ENCODE measurements around the gene TFCP2L1. TPM values are rescaled to one million over a fixed set of nuclear protein-coding genes. Genes with fewer than 3 reads are reported as not detected.

The TFCP2L1 gene
- total RNA-seq, 1 donor from 2014 or later: 0.14 TPM

- intact Hi-C loops (cut with micrococcal nuclease): no loop called here
- no peaks in the 10 kb centered on the region for H3K4me1 ChIP-seq
- no peak for TF ChIP-seq CTCF (IDR thresholded peaks at IDR 0.05; ENCODE audit: borderline replicate concordance)
- H3K36me3 ChIP-seq: no peaks in the 10 kb centered on the region
- no peak overlapping the region for H3K27ac ChIP-seq (replicated peaks)
- H3K9me3 ChIP-seq (replicated peaks): no peaks in the 10 kb centered on the region
- no peak for DNase-seq
- H3K27me3 ChIP-seq (ENCODE audit: low read depth): peaks cover 50% of the 10 kb centered on the region
- no peak overlapping the region for H3K4me3 ChIP-seq
Observed at GRCh38 chr2:121239471-121239870, 45.5 kb downstream of the TFCP2L1 start.

- TF ChIP-seq CTCF (IDR thresholded peaks at IDR 0.05; ENCODE audit: borderline replicate concordance): no peak
- intact Hi-C loops (cut with micrococcal nuclease): no loop called here
- peaks cover 56% of the 10 kb centered on the region for H3K27me3 ChIP-seq (ENCODE audit: low read depth)
- no peaks in the 10 kb centered on the region for H3K36me3 ChIP-seq
- H3K9me3 ChIP-seq (replicated peaks): no peaks in the 10 kb centered on the region
- no peak for DNase-seq
- H3K4me1 ChIP-seq: no peaks in the 10 kb centered on the region
- H3K4me3 ChIP-seq: no peak overlapping the region
- no peak overlapping the region for H3K27ac ChIP-seq (replicated peaks)
Observed at GRCh38 chr2:121238828-121239227, 46.2 kb downstream of the TFCP2L1 start.

- H3K36me3 ChIP-seq: no peaks in the 10 kb centered on the region
- H3K9me3 ChIP-seq (replicated peaks): no peaks in the 10 kb centered on the region
- DNase-seq: no peak
- intact Hi-C loops (cut with micrococcal nuclease): no loop called here
- H3K4me1 ChIP-seq: no peaks in the 10 kb centered on the region
- TF ChIP-seq CTCF (IDR thresholded peaks at IDR 0.05; ENCODE audit: borderline replicate concordance): no peak
- H3K27ac ChIP-seq (replicated peaks): no peak overlapping the region
- no peak overlapping the region for H3K4me3 ChIP-seq
- peaks cover 59% of the 10 kb centered on the region for H3K27me3 ChIP-seq (ENCODE audit: low read depth)
Observed at GRCh38 chr2:121237980-121238665, 46.9 kb downstream of the TFCP2L1 start.

GRCh38 chr2:121237336-121237979 lies 47.5 kb downstream of the TFCP2L1 start:
- H3K27ac ChIP-seq (replicated peaks): no peak overlapping the region
- intact Hi-C loops (cut with micrococcal nuclease): no loop called here
- no peaks in the 10 kb centered on the region for H3K4me1 ChIP-seq
- no peaks in the 10 kb centered on the region for H3K36me3 ChIP-seq
- peaks cover 64% of the 10 kb centered on the region for H3K27me3 ChIP-seq (ENCODE audit: low read depth)
- TF ChIP-seq CTCF (IDR thresholded peaks at IDR 0.05; ENCODE audit: borderline replicate concordance): no peak
- peak; percentile 20 for DNase-seq
- H3K9me3 ChIP-seq (replicated peaks): no peaks in the 10 kb centered on the region
- no peak overlapping the region for H3K4me3 ChIP-seq

- no peaks in the 10 kb centered on the region for H3K4me1 ChIP-seq
- DNase-seq: no peak
- no peaks in the 10 kb centered on the region for H3K9me3 ChIP-seq (replicated peaks)
- peaks cover 68% of the 10 kb centered on the region for H3K27me3 ChIP-seq (ENCODE audit: low read depth)
- no peak overlapping the region for H3K27ac ChIP-seq (replicated peaks)
- TF ChIP-seq CTCF (IDR thresholded peaks at IDR 0.05; ENCODE audit: borderline replicate concordance): no peak
- H3K36me3 ChIP-seq: no peaks in the 10 kb centered on the region
- no peak overlapping the region for H3K4me3 ChIP-seq
- intact Hi-C loops (cut with micrococcal nuclease): no loop called here
Observed at GRCh38 chr2:121236650-121237180, 48.3 kb downstream of the TFCP2L1 start.

Data from left ventricle myocardium inferior (tissue), 1 donor.